ENCODE data around the gene RABGGTA. TPM values are rescaled to one million over a fixed set of nuclear protein-coding genes. Genes with fewer than 3 reads are reported as not detected.

Gene RABGGTA
- total and polyA plus RNA-seq, 9 of the 15 experiments (the other 6 are each of a cell fraction or from before 2014, with no cell fraction given), result 4.5 to 24.2 (median 15.5) TPM

GRCh38 chr14:24271134-24271833, at the start of gene RABGGTA (continued):
- TF ChIP-seq GMEB1 (CRISPR knock-in tag; IDR thresholded peaks at IDR 0.05), result peak; percentile 85
- peak; percentile 74; the same call in 1 of the 2 replicates for TF ChIP-seq SNIP1 (IDR thresholded peaks at IDR 0.05; ENCODE audit: low read depth)
- TF ChIP-seq UBTF (IDR thresholded peaks at IDR 0.05; ENCODE audit: borderline replicate concordance in 1 of 2, low read depth in 2 of 2, low read length in 2 of 2), result no peak
- TF ChIP-seq CBFA2T2 (conservative IDR thresholded peaks at IDR 0.05), result no peak
- no peak; a peak in 2 of 4 replicates for TF ChIP-seq FOXK2 (conservative IDR thresholded peaks at IDR 0.05 in 1 of 2, IDR thresholded peaks at IDR 0.05 in 1 of 2; ENCODE audit: low read depth in 2 of 2)
- no peak; the same call in 1 of the 2 replicates for TF ChIP-seq TOE1 (IDR thresholded peaks at IDR 0.05; ENCODE audit: borderline replicate concordance)
- no peak for TF ChIP-seq TOE1 (CRISPR knock-in tag; IDR thresholded peaks at IDR 0.05; ENCODE audit: borderline replicate concordance, low read depth)
- TF ChIP-seq GTF2F1 (IDR thresholded peaks at IDR 0.05; ENCODE audit: low read depth, low read length), result peak; percentile 51; the same call in 1 of the 2 replicates
- TF ChIP-seq ZNF316 (IDR thresholded peaks at IDR 0.05), result no peak
- TF ChIP-seq TAF15 (IDR thresholded peaks at IDR 0.05; ENCODE audit: low read depth, low read length), result no peak
- no peak for TF ChIP-seq ELF4 (CRISPR knock-in tag; IDR thresholded peaks at IDR 0.05)
- no peak for TF ChIP-seq ZNF3 (CRISPR knock-in tag; IDR thresholded peaks at IDR 0.05)
- TF ChIP-seq POLR2B (IDR thresholded peaks at IDR 0.05; ENCODE audit: low read depth, partially characterized antibody), result no peak
- TF ChIP-seq ZNF785 (CRISPR knock-in tag; IDR thresholded peaks at IDR 0.05), result no peak
- TF ChIP-seq ZMIZ1 (IDR thresholded peaks at IDR 0.05; ENCODE audit: low read depth in 2 of 2, low read length in 2 of 2), result peak in 1 of 2 experiments; percentile 77; a peak in 1 of 4 replicates
- no peak for TF ChIP-seq ARHGAP35 (IDR thresholded peaks at IDR 0.05; ENCODE audit: partially characterized antibody)
- no peak for TF ChIP-seq ATF4 (CRISPR knock-in tag; IDR thresholded peaks at IDR 0.05)
- no peak for TF ChIP-seq FOXO4 (CRISPR knock-in tag; IDR thresholded peaks at IDR 0.05)

Measured in K562 (cell line).